Aorta (tissue), 5 donors: ENCODE data around the gene SYT1. TPM values are rescaled to one million over a fixed set of nuclear protein-coding genes. Genes with fewer than 3 reads are reported as not detected.

ENCODE experiments used
- ATAC-seq: fragments of 200-7000 bp; cut with Tn5 transposase; one replicate; pipeline ENCODE4 v1.9.1; 2022; ENCODE audit warnings: moderate library complexity; ENCODE audit not compliant: low FRiP score
- DNase-seq, 2 donors: peaks; one replicate each; pipeline ENCODE4 v3.0.0-alpha.2; 2020
- H3K27ac ChIP-seq, 2 donors: one replicate each; pipeline ENCODE4 v1.5.1; 2013; ENCODE audit warnings: low read length in 2 of 2, mild to moderate bottlenecking in 2 of 2, moderate library complexity in 2 of 2, control low read depth in 1 of 2, inconsistent platforms in 1 of 2, low read depth in 1 of 2
- H3K27me3 ChIP-seq, 2 donors: one replicate each; pipeline ENCODE4 v1.6.1; 2013; ENCODE audit warnings: control low read depth in 1 of 2, low read length in 1 of 2, mild to moderate bottlenecking in 1 of 2, moderate library complexity in 1 of 2; ENCODE audit not compliant: insufficient read depth in 2 of 2, control insufficient read depth in 1 of 2
- H3K36me3 ChIP-seq, 2 donors: one replicate each; pipeline ENCODE4 v1.6.1; 2013; ENCODE audit warnings: control low read depth in 1 of 2, low read length in 1 of 2, mild to moderate bottlenecking in 1 of 2; ENCODE audit not compliant: insufficient read depth in 2 of 2, control insufficient read depth in 1 of 2
- H3K4me1 ChIP-seq, 2 donors: one replicate each; pipeline ENCODE4 v1.6.1; 2013; ENCODE audit warnings: low read length in 2 of 2, control low read depth in 1 of 2, mild to moderate bottlenecking in 1 of 2, moderate library complexity in 1 of 2; ENCODE audit not compliant: insufficient read depth in 2 of 2, control insufficient read depth in 1 of 2
- H3K4me3 ChIP-seq, 2 donors: one replicate each; pipeline ENCODE4 v1.5.1; 2013; ENCODE audit warnings: low read length in 2 of 2, control low read depth in 1 of 2, mild to moderate bottlenecking in 1 of 2
- H3K9me3 ChIP-seq: one replicate; pipeline ENCODE4 v1.6.1; 2013; ENCODE audit warnings: mild to moderate bottlenecking, low read length; ENCODE audit not compliant: control insufficient read depth
- WGBS, 2 donors: extraction: QIAGEN DNeasy Blood & Tissue Kit; methylation state at CpG; one replicate each; pipeline ENCODE4 v1.1.7; 2013; 5-methylcytosine and 5-hydroxymethylcytosine counted together
- intact Hi-C, 2 donors: fragments of 100-400 bp; cut with DNase I; formaldehyde crosslinking; loops; one replicate each; pipeline versions ENCODE4 v1.14.2 to v1.15.0; 2022
- polyA plus RNA-seq, 2 donors: library from polyadenylated mRNA; stranded (reverse); fragments of 200-250 nt; gene quantifications; one replicate each; pipeline ENCODE4 v1.2.3, GENCODE V29; 2013
- total RNA-seq, 2 donors: library from RNA; stranded (reverse); fragmentation: NEBNext Ultra II Directional; extraction: Animal tissue kit (Norgen Biotek cat#: 25700); gene quantifications; one replicate each; pipeline ENCODE4 v1.2.1, GENCODE V29; 2021
- donor health status: healthy with polysubstance abuse.
- donor health status: Bipolar disorder and iron deficiency.
- donor health status: DM: no; HTN: no; CAD: no.
- donor health status: DM: no; HTN: no; CAD: no.
- donor health status: DM: yes; HTN: yes; CAD: no.

Gene SYT1
- total and polyA plus RNA-seq, 4 donors, result 0.05 to 1.8 (median 1.5) TPM; not detected in 1

- ATAC-seq (no peak), DNase-seq (no peak)
- no peaks in the 10 kb centered on the region for H3K27me3 ChIP-seq
- no peak overlapping the region for H3K27ac ChIP-seq
- no peaks in the 10 kb centered on the region for H3K9me3 ChIP-seq
- H3K36me3 ChIP-seq, result no peaks in the 10 kb centered on the region
- no peak overlapping the region for H3K4me3 ChIP-seq
- H3K4me1 ChIP-seq, result no peaks in the 10 kb centered on the region
- WGBS, 2 donors, result 70 to 76% methylated on average over 3 of the region's 3 CpGs
- intact Hi-C loops, result no loop called here
Measured at GRCh38 chr12:79162147-79162772, 297.7 kb downstream of the SYT1 start.

- DNase-seq (no peak), ATAC-seq (no peak)
- H3K27me3 ChIP-seq, result no peaks in the 10 kb centered on the region
- no peak overlapping the region for H3K4me3 ChIP-seq
- no peaks in the 10 kb centered on the region for H3K4me1 ChIP-seq
- H3K9me3 ChIP-seq, result no peaks in the 10 kb centered on the region
- intact Hi-C loops, result no loop called here
- no peaks in the 10 kb centered on the region for H3K36me3 ChIP-seq
- WGBS, 2 donors, result 60 to 67% methylated on average over 1 of the region's 1 CpG
- H3K27ac ChIP-seq, result no peak overlapping the region
Measured at GRCh38 chr12:79162948-79163347, 298.4 kb downstream of the SYT1 start.

- intact Hi-C loops, result no loop called here
- no peak overlapping the region for H3K27ac ChIP-seq
- H3K36me3 ChIP-seq, result no peaks in the 10 kb centered on the region
- no peak overlapping the region for H3K4me3 ChIP-seq
- no peaks in the 10 kb centered on the region for H3K4me1 ChIP-seq
- H3K27me3 ChIP-seq, result no peaks in the 10 kb centered on the region
- H3K9me3 ChIP-seq, result peaks cover 1% of the 10 kb centered on the region
- 59 to 64% methylated on average over 2 of the region's 2 CpGs for WGBS, 2 donors
- DNase-seq (no peak), ATAC-seq (no peak)
Measured at GRCh38 chr12:79164890-79165289, 300.3 kb downstream of the SYT1 start.

GRCh38 chr12:79168687-79169086 lies 304.1 kb downstream of the SYT1 start:
- 65 to 76% methylated on average over 2 of the region's 2 CpGs for WGBS, 2 donors
- no peak for DNase-seq
- intact Hi-C loops, result no loop called here

GRCh38 chr12:79174626-79175025 lies 310.1 kb downstream of the SYT1 start:
- Histone ChIP-seq H3K27ac (no peak overlapping the region), H3K9me3 (peaks cover 1% of the 10 kb centered on the region), H3K4me3 (no peak overlapping the region), H3K27me3 (no peaks in the 10 kb centered on the region), H3K36me3 (no peaks in the 10 kb centered on the region), H3K4me1 (no peaks in the 10 kb centered on the region)
- DNase-seq (no peak), ATAC-seq (no peak)
- intact Hi-C loops, result no loop called here
- WGBS, 2 donors, result 0 to 4% methylated on average over 1 of the region's 1 CpG

More at GRCh38 chr12:79168687-79169086, 304.1 kb downstream of the SYT1 start:
- H3K4me1 ChIP-seq, result no peaks in the 10 kb centered on the region
- H3K4me3 ChIP-seq, result no peak overlapping the region
- no peaks in the 10 kb centered on the region for H3K36me3 ChIP-seq
- peaks cover 1% of the 10 kb centered on the region for H3K9me3 ChIP-seq
- H3K27ac ChIP-seq, result no peak overlapping the region
- no peak for ATAC-seq
- no peaks in the 10 kb centered on the region for H3K27me3 ChIP-seq

GRCh38 chr12:79183003-79183402 lies 318.4 kb downstream of the SYT1 start:
- DNase-seq (no peak), ATAC-seq (no peak)
- no peak overlapping the region for H3K4me3 ChIP-seq
- H3K4me1 ChIP-seq, result no peaks in the 10 kb centered on the region
- H3K27me3 ChIP-seq, result no peaks in the 10 kb centered on the region
- no peaks in the 10 kb centered on the region for H3K36me3 ChIP-seq
- 79 to 85% methylated on average over 2 of the region's 2 CpGs for WGBS, 2 donors
- H3K9me3 ChIP-seq, result no peaks in the 10 kb centered on the region
- intact Hi-C loops, result no loop called here
- H3K27ac ChIP-seq, result no peak overlapping the region

- Histone ChIP-seq H3K4me3 (no peak overlapping the region), H3K9me3 (no peaks in the 10 kb centered on the region), H3K36me3 (no peaks in the 10 kb centered on the region), H3K27ac (no peak overlapping the region), H3K4me1 (no peaks in the 10 kb centered on the region), H3K27me3 (no peaks in the 10 kb centered on the region)
- WGBS, 2 donors, result 32 to 44% methylated on average over 3 of the region's 3 CpGs
- ATAC-seq, result no peak
- no peak for DNase-seq
- intact Hi-C loops, result no loop called here
Measured at GRCh38 chr12:79183926-79184325, 319.4 kb downstream of the SYT1 start.

GRCh38 chr12:79186506-79186905 lies 321.9 kb downstream of the SYT1 start:
- no peak for DNase-seq
- no peak overlapping the region for H3K4me3 ChIP-seq
- no peaks in the 10 kb centered on the region for H3K27me3 ChIP-seq
- H3K27ac ChIP-seq, result no peak overlapping the region
- no peaks in the 10 kb centered on the region for H3K36me3 ChIP-seq
- no peaks in the 10 kb centered on the region for H3K9me3 ChIP-seq
- whole genome bisulfite sequencing, 2 donors, result 53 to 63% methylated on average over 2 of the region's 2 CpGs
- no peak for ATAC-seq
- intact Hi-C loops, result no loop called here
- no peaks in the 10 kb centered on the region for H3K4me1 ChIP-seq

GRCh38 chr12:79187032-79187431 lies 322.5 kb downstream of the SYT1 start:
- ATAC-seq, result no peak
- WGBS, 2 donors, result 19 to 23% methylated on average over 4 of the region's 4 CpGs
- intact Hi-C loops, result no loop called here

More at GRCh38 chr12:79187032-79187431, 322.5 kb downstream of the SYT1 start:
- no peaks in the 10 kb centered on the region for H3K27me3 ChIP-seq
- H3K4me1 ChIP-seq, result no peaks in the 10 kb centered on the region
- no peak overlapping the region for H3K27ac ChIP-seq
- H3K9me3 ChIP-seq, result no peaks in the 10 kb centered on the region
- H3K36me3 ChIP-seq, result no peaks in the 10 kb centered on the region
- no peak overlapping the region for H3K4me3 ChIP-seq
- DNase-seq, result no peak
